AG10803 (cell line): Measurements from ENCODE around the gene PKMYT1.

Experiments
- DNase-seq: peaks from one replicate; pipeline ENCODE4 v3.0.0; 2010; ENCODE audit warnings: low read depth
- H3K4me3 ChIP-seq: 2 replicates; pipeline ENCODE4 v1.5.1; 2011; ENCODE audit warnings: mild to moderate bottlenecking, low read length, control low read depth
- CTCF ChIP-seq: conservative IDR thresholded peaks from 2 replicates; pipeline ENCODE4 v1.5.1; 2011; ENCODE audit warnings: mild to moderate bottlenecking, low read length, control low read depth, inconsistent platforms

The PKMYT1 gene

GRCh38 chr16:3026003-3026378, 45.7 kb upstream of the PKMYT1 start:
- no peak for DNase-seq
- no peak for TF ChIP-seq CTCF
- H3K4me3 ChIP-seq, result no peak overlapping the region

- no peak for TF ChIP-seq CTCF
- H3K4me3 ChIP-seq, result no peak overlapping the region
- DNase-seq, result no peak
Measured at GRCh38 chr16:3025032-3026002, 45.1 kb upstream of the PKMYT1 start.

- peak; percentile 96 for DNase-seq
- TF ChIP-seq CTCF, result no peak
- peak within 1 kb of the TSS; percentile 77 for H3K4me3 ChIP-seq
Measured at GRCh38 chr16:3023669-3024478, 43.6 kb upstream of the PKMYT1 start, which contains the start of the genes HCFC1R1 and THOC6. HCFC1R1 (minus strand) TSS chr16:3023942; CDS start chr16:3023941, 1 bp downstream. THOC6 (plus strand) TSS chr16:3024035; CDS start chr16:3024327, 292 bp downstream.

- DNase-seq, result peak; percentile 77
- TF ChIP-seq CTCF, result no peak
- H3K4me3 ChIP-seq, result peak overlapping the region; percentile 77
Measured at GRCh38 chr16:3023415-3023668, 43.1 kb upstream of the PKMYT1 start.

- no peak for TF ChIP-seq CTCF
- DNase-seq, result peak; percentile 60
- H3K4me3 ChIP-seq, result peak overlapping the region; percentile 77
Measured at GRCh38 chr16:3022684-3023414, 42.6 kb upstream of the PKMYT1 start.

- no peak for TF ChIP-seq CTCF
- peak overlapping the region; percentile 96 for H3K4me3 ChIP-seq
- DNase-seq, result peak; percentile 96
Measured at GRCh38 chr16:3022208-3022683, 42.0 kb upstream of the PKMYT1 start.
